GM21526 (cell line): ENCODE data around the gene CACNA1A.
"Not testable (repeated sequence)": the region's sequence is repeated elsewhere in the genome, so short reads cannot be mapped to it uniquely, and the experiment has no call there.

ENCODE experiments used
- ATAC-seq: cut with Tn5 transposase; IDR thresholded peaks from one replicate; pipeline ENCODE4 v1.9.1; 2021; ENCODE audit warnings: moderate library complexity; ENCODE audit not compliant: unreplicated experiment, low FRiP score

CACNA1A gene

DNA sequence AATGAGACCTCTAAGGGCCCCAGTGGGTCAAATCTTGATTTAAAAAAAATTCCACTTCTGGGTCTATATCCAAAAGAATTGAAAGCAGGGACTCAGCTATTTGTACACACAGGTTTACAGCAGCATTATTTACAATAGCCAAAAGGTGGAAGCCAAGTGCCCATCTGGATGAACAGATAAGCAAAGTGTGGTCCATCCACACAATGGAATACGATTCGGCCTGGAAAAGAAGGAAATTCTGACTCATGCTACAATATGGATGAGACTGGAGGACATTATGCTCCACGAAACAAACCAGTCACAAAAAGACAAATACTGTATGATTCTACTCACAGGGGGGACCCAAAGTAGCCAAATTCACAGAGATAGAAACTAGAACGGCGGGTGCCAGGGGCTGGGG lies 76.7 kb downstream of the CACNA1A start:
- no peak for ATAC-seq

GRCh38 chr19:13428352-13428751 lies 77.9 kb downstream of the CACNA1A start:
- no peak for ATAC-seq

GRCh38 chr19:13427273-13428051 lies 78.8 kb downstream of the CACNA1A start:
- no peak for ATAC-seq

DNA sequence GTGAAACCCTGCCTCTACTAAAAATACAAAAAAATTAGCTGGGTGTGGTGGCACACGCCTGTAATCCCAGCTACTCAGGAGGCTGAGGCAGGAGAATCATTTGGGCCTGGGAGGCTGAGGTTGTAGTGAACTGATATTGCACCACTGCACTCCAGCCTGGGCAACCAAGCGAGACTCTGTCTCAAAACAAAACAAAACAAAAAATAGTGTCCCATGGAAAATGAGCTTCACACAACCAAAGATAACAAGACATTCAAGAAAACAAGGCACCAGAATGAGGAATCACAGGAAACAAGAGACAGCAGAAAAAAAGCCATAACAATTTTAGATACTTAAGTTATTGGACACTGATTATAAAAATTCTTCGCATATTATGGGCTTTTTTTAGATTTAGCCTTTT lies 80.4 kb downstream of the CACNA1A start:
- ATAC-seq: not testable (repeated sequence)

DNA sequence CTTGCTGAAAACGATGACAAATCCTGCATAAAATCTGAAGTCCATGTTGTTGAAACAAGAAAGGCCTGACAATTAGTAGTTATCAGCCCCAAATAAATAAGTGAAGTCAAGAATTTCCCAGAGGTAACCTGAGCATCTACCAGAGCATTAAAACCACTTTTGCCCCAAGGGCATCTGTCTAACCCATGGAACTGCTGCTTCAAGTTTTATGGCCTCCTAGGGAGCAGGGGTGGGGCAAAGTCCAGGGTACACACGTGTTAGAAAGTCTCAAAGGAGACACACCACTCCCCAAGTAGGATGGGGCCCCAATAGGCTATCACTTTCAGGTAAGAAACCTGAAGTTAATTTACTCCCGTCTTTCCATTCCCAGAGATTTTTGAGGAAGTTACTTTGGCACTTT lies 81.1 kb downstream of the CACNA1A start:
- ATAC-seq: no peak

DNA sequence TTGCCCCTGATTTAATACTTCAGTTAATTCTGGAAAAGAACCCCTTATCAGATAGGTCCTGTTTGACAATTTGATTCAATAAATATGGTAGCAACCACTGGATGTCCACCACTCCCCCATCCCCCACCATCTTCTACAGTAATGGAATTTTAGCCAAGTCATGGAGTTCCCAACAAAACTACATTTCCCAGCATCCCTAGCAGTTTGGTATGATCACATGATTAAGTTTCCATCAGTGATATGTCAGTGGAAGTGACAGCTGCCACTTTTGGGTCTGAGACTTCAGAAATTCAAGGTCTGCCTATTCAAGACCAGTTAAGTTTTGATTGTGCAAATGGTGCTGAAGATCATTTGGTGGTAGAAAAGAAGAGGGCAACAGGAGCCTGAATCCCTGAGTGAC lies 85.5 kb downstream of the CACNA1A start:
- no peak for ATAC-seq

DNA sequence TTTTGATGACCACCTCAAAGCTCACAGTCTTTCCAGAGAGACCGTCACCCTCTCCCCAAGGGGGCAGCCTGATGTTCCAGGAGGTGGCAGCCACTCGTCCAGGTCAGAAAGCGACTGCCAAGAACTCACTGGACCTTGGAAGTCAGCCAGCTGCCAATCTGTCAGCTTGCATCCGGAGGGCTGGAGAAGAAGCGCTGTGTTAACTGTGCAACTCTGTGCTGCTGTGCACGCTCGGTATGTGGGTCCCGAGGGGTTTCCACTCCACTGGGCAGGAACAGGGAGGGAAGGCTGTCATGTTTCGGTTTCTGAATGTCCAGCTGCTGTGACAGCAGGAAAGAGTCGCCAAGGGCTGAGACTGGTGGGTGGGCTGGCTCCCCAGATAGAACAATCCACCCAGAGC lies 89.2 kb downstream of the CACNA1A start:
- ATAC-seq: no peak

DNA sequence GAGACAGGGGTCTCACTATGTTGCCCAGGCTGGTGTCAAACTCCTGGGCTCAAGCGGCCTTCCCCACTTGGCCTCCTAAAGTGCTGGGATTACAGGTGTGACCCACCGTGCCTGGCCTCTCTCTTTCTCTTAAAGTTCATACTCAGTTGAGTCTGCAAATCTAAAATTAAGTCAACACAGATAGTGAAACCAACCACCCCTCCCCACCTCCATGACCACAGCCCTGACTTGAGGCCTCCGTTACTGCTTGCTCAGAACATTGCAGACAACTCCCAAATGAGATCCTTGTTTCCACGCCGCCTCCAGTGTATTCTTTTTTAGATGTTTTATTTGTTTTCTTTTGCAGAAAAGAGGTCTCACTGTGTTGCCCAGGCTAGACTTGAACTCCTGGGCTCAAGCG lies 94.4 kb downstream of the CACNA1A start:
- no peak for ATAC-seq

- ATAC-seq: no peak
Measured at GRCh38 chr19:13410946-13411345, 95.3 kb downstream of the CACNA1A start.

- no peak for ATAC-seq
Measured at GRCh38 chr19:13408889-13409518, 97.3 kb downstream of the CACNA1A start.

DNA sequence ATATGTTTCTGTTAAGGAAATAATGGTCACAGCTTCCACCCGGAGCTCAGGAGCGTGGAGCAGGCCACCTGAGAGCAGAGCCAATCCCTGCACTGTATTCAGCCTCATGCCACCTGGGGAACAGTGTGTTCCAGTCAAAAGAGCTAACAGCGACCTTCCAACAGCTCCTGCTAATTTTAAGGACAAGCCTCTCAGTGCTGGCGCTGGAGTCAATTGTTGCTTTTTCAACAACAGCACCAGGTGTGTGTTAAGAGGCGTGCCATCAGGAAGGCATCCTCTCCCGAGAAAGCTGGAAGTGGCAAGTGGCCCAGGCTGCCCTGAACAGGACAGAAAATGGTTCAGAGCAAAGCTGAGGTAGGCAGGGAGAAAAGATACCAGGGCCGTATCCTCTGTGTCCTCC lies 102.0 kb downstream of the CACNA1A start:
- no peak for ATAC-seq

DNA sequence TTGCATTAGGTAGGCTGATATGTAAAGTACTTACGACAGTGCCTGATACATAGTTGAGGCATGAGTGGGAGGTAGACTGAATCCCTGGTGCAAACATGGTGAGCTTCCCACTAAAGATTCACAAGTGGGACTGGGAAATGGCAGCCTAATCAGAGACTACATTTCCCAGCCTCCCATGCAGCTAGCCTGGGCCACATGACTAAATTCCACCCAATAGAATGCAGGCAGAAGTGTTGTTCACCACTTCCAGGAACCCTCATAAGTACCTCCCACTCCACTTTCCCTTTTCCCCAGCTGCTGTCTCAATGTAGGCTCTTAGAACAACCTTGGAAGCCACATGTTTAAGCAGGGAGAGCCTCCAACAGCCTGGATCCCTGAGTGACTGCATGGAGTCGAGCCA lies 104.9 kb downstream of the CACNA1A start:
- no peak for ATAC-seq

- no peak for ATAC-seq
Measured at GRCh38 chr19:13400296-13400695, 106.0 kb downstream of the CACNA1A start.

GRCh38 chr19:13399746-13400145 lies 106.5 kb downstream of the CACNA1A start:
- no peak for ATAC-seq

DNA sequence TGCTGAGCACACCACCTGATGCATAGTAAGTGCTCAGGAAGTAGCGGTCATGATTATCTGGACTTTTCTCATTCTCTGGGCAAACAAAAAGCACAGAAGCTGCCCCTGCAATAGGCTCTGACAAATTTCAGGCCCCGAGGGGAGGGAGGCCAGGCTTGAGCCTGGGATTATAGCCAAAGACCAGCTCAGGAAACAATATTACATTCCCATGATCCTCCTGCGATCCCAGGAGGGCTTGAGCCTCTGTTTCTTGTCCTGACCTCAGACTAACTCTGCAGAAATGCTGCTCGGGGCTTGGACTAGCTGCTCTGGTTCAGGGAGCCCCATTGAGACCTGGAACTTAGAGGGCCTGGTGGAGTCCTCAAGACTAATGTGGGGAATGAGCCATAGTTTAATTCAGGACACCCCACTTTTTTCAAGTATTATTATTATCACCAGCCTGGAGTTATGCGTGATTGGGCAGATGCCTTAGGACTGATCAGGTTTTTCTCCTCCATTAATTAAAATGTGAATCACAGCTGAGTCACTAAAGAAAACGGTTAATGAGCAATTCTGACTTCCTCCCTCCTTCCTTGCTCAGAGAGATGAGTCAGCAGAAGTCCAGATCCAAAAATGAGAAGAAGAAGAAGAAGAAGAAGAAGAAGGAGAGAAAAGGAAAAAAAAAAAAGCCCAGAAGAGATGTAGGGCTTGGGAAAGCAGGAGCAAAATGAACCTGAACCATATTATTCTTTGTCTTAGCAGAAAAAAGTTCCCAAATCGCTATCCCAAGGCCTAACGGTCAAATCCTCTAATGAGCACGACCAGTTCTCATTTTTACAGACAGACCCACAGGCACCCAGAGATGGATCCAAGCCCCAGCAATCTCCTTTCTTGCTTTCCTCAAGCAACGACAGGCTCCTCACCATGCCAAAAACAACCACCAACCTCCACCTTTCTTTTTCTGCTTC lies 107.2 kb downstream of the CACNA1A start:
- ATAC-seq: no peak

DNA sequence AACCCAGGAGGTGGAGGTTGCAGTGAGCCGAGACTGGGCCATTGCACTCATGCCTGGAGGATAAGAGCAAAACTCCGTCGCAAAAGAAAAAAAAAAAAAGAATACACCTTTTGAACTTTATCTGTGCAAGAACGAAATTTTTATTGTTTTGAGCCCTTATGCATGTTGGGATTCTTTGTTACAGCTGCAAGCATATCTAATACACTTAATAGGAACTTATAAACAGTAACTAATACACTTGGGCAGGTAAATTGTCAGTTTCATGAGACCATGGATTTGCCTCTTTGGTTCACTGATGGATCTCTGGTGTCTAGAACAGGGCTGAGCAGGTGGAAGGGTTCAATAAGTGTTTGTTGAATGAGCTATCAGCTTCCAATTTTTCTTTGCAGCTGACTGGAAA lies 108.1 kb downstream of the CACNA1A start:
- no peak for ATAC-seq

GRCh38 chr19:13396250-13397080 lies 109.8 kb downstream of the CACNA1A start:
- ATAC-seq: no peak

DNA sequence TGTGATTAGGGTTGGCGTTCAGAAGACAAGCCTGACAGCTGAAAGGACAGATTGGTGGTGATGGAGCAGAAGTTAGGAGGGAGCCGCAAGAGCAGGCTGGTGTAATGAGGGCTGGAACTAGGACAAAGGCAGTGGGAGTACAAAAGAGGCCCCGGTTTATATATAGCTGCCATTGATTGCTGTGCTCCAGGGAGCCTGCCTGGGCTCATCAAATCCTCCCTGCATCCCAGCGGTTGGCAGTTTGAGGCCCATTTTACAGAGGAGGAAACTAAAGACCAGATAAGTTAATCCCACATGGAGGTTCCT lies 123.7 kb downstream of the CACNA1A start:
- no peak for ATAC-seq

DNA sequence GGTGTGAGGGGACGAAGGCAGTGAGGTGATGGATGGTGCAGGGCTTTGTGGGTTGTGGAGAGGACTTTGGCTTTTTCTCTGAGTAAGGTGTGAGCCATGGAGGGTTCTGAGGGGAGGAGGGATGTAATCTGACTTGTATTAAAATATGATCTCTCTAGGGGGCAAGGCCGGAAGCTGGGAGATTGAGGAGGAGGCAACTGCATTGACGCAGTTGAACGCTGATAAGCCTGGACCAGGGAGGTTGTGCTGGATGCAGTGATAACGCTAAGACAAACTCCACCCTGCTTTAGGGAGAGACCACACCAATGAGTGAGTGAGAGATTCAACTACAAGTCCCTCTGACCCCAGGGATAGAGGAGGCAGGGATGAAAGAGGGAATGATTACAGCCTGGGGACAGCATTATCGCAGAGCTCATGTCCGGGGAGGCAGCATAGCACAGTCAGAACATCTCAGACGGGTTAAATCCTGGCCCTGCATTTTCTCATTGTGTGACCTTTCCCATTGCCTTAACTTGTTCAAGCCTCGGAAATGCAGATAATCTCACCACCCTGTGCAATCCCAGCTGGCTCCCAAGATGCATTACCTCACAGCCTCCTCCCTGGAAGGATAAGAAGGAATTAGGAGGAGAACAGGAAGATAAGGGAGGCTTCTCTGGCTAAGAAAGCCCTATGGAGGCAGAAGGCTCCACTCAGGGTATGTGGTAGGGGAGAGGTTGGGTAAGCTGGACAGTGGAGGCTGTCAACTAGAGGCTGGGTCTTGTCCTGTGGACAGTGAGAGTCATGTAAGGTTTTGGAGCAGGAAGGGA lies 124.2 kb downstream of the CACNA1A start:
- no peak for ATAC-seq

GRCh38 chr19:13376537-13376936 lies 129.7 kb downstream of the CACNA1A start:
- ATAC-seq: no peak
